Gastroesophageal sphincter (tissue), 3 donors: Measurements from ENCODE around the gene ARHGAP44.

ENCODE experiments used
- POLR2A ChIP-seq, 2 donors: fragments of 450-650 bp; IDR thresholded peaks; one replicate each; pipeline ENCODE4 v1.6.1; 2017; ENCODE audit warnings: antibody characterized with exemption in 2 of 2, mild to moderate bottlenecking in 2 of 2, moderate library complexity in 1 of 2
- POLR2AphosphoS5 ChIP-seq: sonication (generic); formaldehyde crosslinking; IDR thresholded peaks from one replicate; pipeline ENCODE4 v1.6.1; 2017; ENCODE audit warnings: antibody characterized with exemption
- TF ChIP-seq, protein P1 (sequence below), 4 experiments: fragments of 200-600 bp in 2 of 4; fragments of 450-650 bp in 2 of 4; sonication (generic) in 1 of 4; IDR thresholded peaks; one replicate each; pipeline ENCODE4 v1.5.1; 2017 to 2019; ENCODE audit warnings: antibody characterized with exemption in 4 of 4, mild to moderate bottlenecking in 2 of 4, moderate library complexity in 2 of 4

DNA sequence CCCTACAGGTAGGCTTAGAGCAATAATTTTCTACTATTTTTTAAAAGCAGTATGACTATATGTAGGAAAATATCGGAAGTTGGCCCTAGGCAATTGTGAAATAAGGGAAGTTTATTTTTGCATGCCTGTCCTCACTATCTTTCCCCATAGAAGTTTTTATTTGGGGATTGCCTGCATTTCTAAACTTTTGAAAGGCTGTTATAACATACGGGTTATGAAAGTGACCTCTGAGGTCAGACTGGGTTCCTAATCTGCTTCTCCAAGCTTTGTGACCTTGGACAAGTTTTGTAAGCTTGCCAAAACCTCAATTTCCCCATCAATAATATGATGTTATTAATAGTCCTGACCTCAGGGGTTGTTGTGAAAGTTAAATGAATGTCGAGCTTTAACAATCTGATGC, 67.1 kb downstream of the ARHGAP44 start:
- TF ChIP-seq POLR2A (IDR thresholded peaks at IDR 0.05) = no peak
- TF ChIP-seq, protein P1, sequence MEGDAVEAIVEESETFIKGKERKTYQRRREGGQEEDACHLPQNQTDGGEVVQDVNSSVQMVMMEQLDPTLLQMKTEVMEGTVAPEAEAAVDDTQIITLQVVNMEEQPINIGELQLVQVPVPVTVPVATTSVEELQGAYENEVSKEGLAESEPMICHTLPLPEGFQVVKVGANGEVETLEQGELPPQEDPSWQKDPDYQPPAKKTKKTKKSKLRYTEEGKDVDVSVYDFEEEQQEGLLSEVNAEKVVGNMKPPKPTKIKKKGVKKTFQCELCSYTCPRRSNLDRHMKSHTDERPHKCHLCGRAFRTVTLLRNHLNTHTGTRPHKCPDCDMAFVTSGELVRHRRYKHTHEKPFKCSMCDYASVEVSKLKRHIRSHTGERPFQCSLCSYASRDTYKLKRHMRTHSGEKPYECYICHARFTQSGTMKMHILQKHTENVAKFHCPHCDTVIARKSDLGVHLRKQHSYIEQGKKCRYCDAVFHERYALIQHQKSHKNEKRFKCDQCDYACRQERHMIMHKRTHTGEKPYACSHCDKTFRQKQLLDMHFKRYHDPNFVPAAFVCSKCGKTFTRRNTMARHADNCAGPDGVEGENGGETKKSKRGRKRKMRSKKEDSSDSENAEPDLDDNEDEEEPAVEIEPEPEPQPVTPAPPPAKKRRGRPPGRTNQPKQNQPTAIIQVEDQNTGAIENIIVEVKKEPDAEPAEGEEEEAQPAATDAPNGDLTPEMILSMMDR (IDR thresholded peaks at IDR 0.05) = no peak
- TF ChIP-seq POLR2AphosphoS5 = no peak
